CD14-positive monocyte (primary cell): ENCODE data around the gene PPP4R1. TPM values are rescaled to one million over a fixed set of nuclear protein-coding genes. Genes with fewer than 3 reads are reported as not detected.
"Not testable (repeated sequence)": the region's sequence is repeated elsewhere in the genome, so short reads cannot be mapped to it uniquely, and the experiment has no call there.

Experiments used
- DNase-seq, 3 donors: peaks; one replicate each; pipeline ENCODE4 v3.0.0-alpha.2; 2011 to 2022
- H2AFZ ChIP-seq: 2 replicates; pipeline ENCODE4 v1.6.0; 2012; ENCODE audit warnings: mild to moderate bottlenecking, low read depth, low read length, inconsistent platforms; ENCODE audit not compliant: insufficient read depth, poor library complexity, severe bottlenecking
- H3K27ac ChIP-seq, 2 donors: 1 replicate in 1 of 2; 2 replicates in 1 of 2; pipeline ENCODE4 v1.5.1; 2012 to 2013; ENCODE audit warnings: low read length in 2 of 2, control low read depth in 1 of 2, inconsistent platforms in 1 of 2, low read depth in 1 of 2, mild to moderate bottlenecking in 1 of 2
- H3K27me3 ChIP-seq, 2 donors: one replicate each; pipeline versions ENCODE4 v1.6.0 to v1.6.1; 2011 to 2013; ENCODE audit warnings: low read length in 2 of 2; ENCODE audit not compliant: control insufficient read depth in 2 of 2, insufficient read depth in 2 of 2
- H3K36me3 ChIP-seq, 2 donors: replicated peaks in 1 of 2; 1 replicate in 1 of 2; 2 replicates in 1 of 2; pipeline versions ENCODE4 v1.5.1 to v1.6.1; 2012 to 2013; ENCODE audit warnings: low read length in 2 of 2, control low read depth in 1 of 2, inconsistent platforms in 1 of 2, mild to moderate bottlenecking in 1 of 2; ENCODE audit not compliant: insufficient read depth in 2 of 2, control insufficient read depth in 1 of 2
- H3K4me1 ChIP-seq, 2 donors: 1 replicate in 1 of 2; 2 replicates in 1 of 2; pipeline versions ENCODE4 v1.5.1 to v1.6.1; 2012 to 2013; ENCODE audit warnings: low read length in 2 of 2, control low read depth in 1 of 2, inconsistent platforms in 1 of 2, mild to moderate bottlenecking in 1 of 2, moderate library complexity in 1 of 2; ENCODE audit not compliant: insufficient read depth in 2 of 2, control insufficient read depth in 1 of 2
- H3K4me2 ChIP-seq: replicated peaks from 2 replicates; pipeline ENCODE3; 2012; ENCODE audit warnings: low read length, moderate library complexity, mild to moderate bottlenecking; ENCODE audit not compliant: poor library complexity, severe bottlenecking; ENCODE audit errors: extremely low read depth
- H3K4me3 ChIP-seq, 3 experiments: fragments of 200-600 bp in 1 of 3; sonication (generic) in 1 of 3; replicated peaks in 1 of 3; 1 replicate in 2 of 3; 2 replicates in 1 of 3; pipeline ENCODE4 v1.5.1; 2011 to 2013; ENCODE audit warnings: low read length in 3 of 3, mild to moderate bottlenecking in 3 of 3, control low read depth in 2 of 3, low read depth in 2 of 3, inconsistent platforms in 1 of 3, moderate library complexity in 1 of 3
- H3K79me2 ChIP-seq: 2 replicates; pipeline ENCODE4 v1.6.0; 2012; ENCODE audit warnings: mild to moderate bottlenecking, control low read depth, inconsistent platforms, low read length, moderate library complexity; ENCODE audit not compliant: insufficient read depth
- H3K9ac ChIP-seq: 2 replicates; pipeline ENCODE4 v1.6.0; 2017; ENCODE audit warnings: low read length, mild to moderate bottlenecking; ENCODE audit not compliant: insufficient read depth, poor library complexity, severe bottlenecking
- H3K9me3 ChIP-seq, 2 donors: replicated peaks in 1 of 2; 1 replicate in 1 of 2; 2 replicates in 1 of 2; pipeline versions ENCODE4 v1.5.1 to v1.6.1; 2012 to 2013; ENCODE audit warnings: low read length in 2 of 2, control low read depth in 1 of 2; ENCODE audit not compliant: control insufficient read depth in 1 of 2, insufficient read depth in 1 of 2
- H4K20me1 ChIP-seq: 2 replicates; pipeline ENCODE4 v1.6.0; 2012; ENCODE audit warnings: mild to moderate bottlenecking, low read length, control low read depth, moderate library complexity; ENCODE audit not compliant: insufficient read depth
- H3K27ac Mint-ChIP-seq, 7 donors: one replicate each; pipeline ENCODE4 v1.8.0; 2020; ENCODE audit warnings: mild to moderate bottlenecking in 7 of 7, mixed read lengths in 7 of 7, moderate library complexity in 6 of 7, inconsistent platforms in 2 of 7
- H3K27me3 Mint-ChIP-seq, 3 donors: one replicate each; pipeline ENCODE4 v1.8.0; 2021 to 2022; ENCODE audit warnings: low read depth in 3 of 3, mild to moderate bottlenecking in 3 of 3, mixed read lengths in 3 of 3, moderate library complexity in 3 of 3, inconsistent platforms in 1 of 3
- H3K36me3 Mint-ChIP-seq, 2 donors: one replicate each; pipeline ENCODE4 v1.8.0; 2020; ENCODE audit warnings: mixed read lengths in 2 of 2, inconsistent platforms in 1 of 2, mild to moderate bottlenecking in 1 of 2
- H3K4me1 Mint-ChIP-seq: one replicate; pipeline ENCODE4 v1.8.0; 2020; ENCODE audit warnings: mild to moderate bottlenecking, mixed read lengths
- H3K4me3 Mint-ChIP-seq, 2 donors: one replicate each; pipeline ENCODE4 v1.8.0; 2020; ENCODE audit warnings: mild to moderate bottlenecking in 2 of 2, mixed read lengths in 2 of 2, moderate library complexity in 1 of 2
- H3K9me3 Mint-ChIP-seq, 7 donors: one replicate each; pipeline ENCODE4 v1.8.0; 2020 to 2022; ENCODE audit warnings: mixed read lengths in 7 of 7, mild to moderate bottlenecking in 6 of 7, moderate library complexity in 6 of 7, inconsistent platforms in 2 of 7
- CTCF ChIP-seq: fragments of 200-600 bp; IDR thresholded peaks from one replicate; pipeline ENCODE4 v1.8.0; 2022; ENCODE audit warnings: antibody characterized with exemption, mild to moderate bottlenecking
- WGBS: methylation state at CpG from one replicate; pipeline ENCODE4 v1.1.5; 2013; ENCODE audit warnings: missing lambda C conversion rate; ENCODE audit not compliant: insufficient coverage; 5-methylcytosine and 5-hydroxymethylcytosine counted together
- intact Hi-C, 2 donors: fragments of 100-400 bp; cut with micrococcal nuclease; formaldehyde crosslinking; loops; one replicate each; pipeline versions ENCODE4 v1.15.0 to v1.15.1; 2023
- polyA plus RNA-seq, 3 donors: library from polyadenylated mRNA; depleted of rRNA in 1 of 3; unstranded in 2 of 3; stranded (reverse) in 1 of 3; fragments of 300-500 nt in 2 of 3; fragments of >200 nt in 1 of 3; fragmentation: Illumina TruSeq in 2 of 3; gene quantifications; 1 replicate in 2 of 3; 2 replicates in 1 of 3; pipeline ENCODE4 v1.2.3, GENCODE V29; 2012 to 2021

PPP4R1 gene
- polyA plus RNA-seq, 3 donors, result 22.0 to 45.3 (median 24.6) TPM

GRCh38 chr18:9641081-9641480, 26.7 kb upstream of the PPP4R1 start:
- H2AFZ ChIP-seq, H3K27ac ChIP-seq, H3K27me3 ChIP-seq, H3K4me2 ChIP-seq, H4K20me1 ChIP-seq, H3K79me2 ChIP-seq, H3K9ac ChIP-seq, H3K4me3 Mint-ChIP-seq, H3K4me1 ChIP-seq, intact Hi-C loops, H3K27me3 Mint-ChIP-seq, H3K4me3 ChIP-seq, H3K27ac Mint-ChIP-seq, H3K36me3 ChIP-seq, H3K36me3 Mint-ChIP-seq, DNase-seq, H3K9me3 ChIP-seq, H3K9me3 Mint-ChIP-seq, H3K4me1 Mint-ChIP-seq: not testable (repeated sequence)
- peak; percentile 8 for TF ChIP-seq CTCF
- WGBS, result no CpG with 5 or more reads among the region's 1 CpG

GRCh38 chr18:9638886-9639285, 24.5 kb upstream of the PPP4R1 start:
- H3K4me2 ChIP-seq, result no peak overlapping the region
- H3K9ac ChIP-seq, result no peak overlapping the region
- H4K20me1 ChIP-seq, result no peaks in the 10 kb centered on the region
- Mint-ChIP-seq H3K27ac (no peak overlapping the region), H3K9me3 (peaks cover 5 to 18% (median 10%) of the 10 kb centered on the region in 7 donors), H3K27me3 (peaks cover 1 to 10% (median 9%) of the 10 kb centered on the region in 3 donors), H3K4me3 (no peak overlapping the region), H3K4me1 (no peaks in the 10 kb centered on the region), H3K36me3 (no peaks in the 10 kb centered on the region)
- no peaks in the 10 kb centered on the region for H3K4me1 ChIP-seq
- no peaks in the 10 kb centered on the region for H3K27me3 ChIP-seq
- H2AFZ ChIP-seq, result no peak overlapping the region
- no peak for DNase-seq
- peaks cover 4 to 5% of the 10 kb centered on the region in 2 donors for H3K9me3 ChIP-seq
- 94% methylated on average over 3 of the region's 4 CpGs for WGBS
- no peak overlapping the region for H3K27ac ChIP-seq
- no peak overlapping the region for H3K4me3 ChIP-seq
- no peak for TF ChIP-seq CTCF
- no peaks in the 10 kb centered on the region for H3K79me2 ChIP-seq
- no peaks in the 10 kb centered on the region for H3K36me3 ChIP-seq
- intact Hi-C loops, result no loop called here
